H9 (cell line): ENCODE data around the gene CFH. TPM values are rescaled to one million over a fixed set of nuclear protein-coding genes. Genes with fewer than 3 reads are reported as not detected.

Source experiments
- DNase-seq: peaks from one replicate; pipeline ENCODE4 v3.0.0-alpha.2; 2017
- H2AFZ ChIP-seq: one replicate; pipeline ENCODE4 v1.6.1; 2013; ENCODE audit warnings: mild to moderate bottlenecking, low read length, control low read depth, moderate library complexity
- H2AK5ac ChIP-seq: 2 replicates; pipeline ENCODE4 v1.6.1; 2013; ENCODE audit warnings: low read length, control low read depth, mixed read lengths; ENCODE audit not compliant: insufficient read length
- H2BK120ac ChIP-seq: one replicate; pipeline ENCODE4 v1.6.1; 2013; ENCODE audit warnings: low read depth, mild to moderate bottlenecking, low read length, control low read depth, inconsistent platforms; ENCODE audit not compliant: poor library complexity, severe bottlenecking
- H2BK12ac ChIP-seq: 2 replicates; pipeline ENCODE4 v1.6.1; 2013; ENCODE audit warnings: low read length, control low read depth, mixed read lengths, low read depth; ENCODE audit not compliant: insufficient read length
- H2BK15ac ChIP-seq: 2 replicates; pipeline ENCODE4 v1.6.1; 2013; ENCODE audit warnings: low read depth, low read length, control low read depth
- H2BK20ac ChIP-seq: one replicate; pipeline ENCODE4 v1.6.1; 2013; ENCODE audit warnings: low read depth, mild to moderate bottlenecking, low read length, control low read depth, inconsistent platforms; ENCODE audit not compliant: poor library complexity, severe bottlenecking
- H2BK5ac ChIP-seq: 2 replicates; pipeline ENCODE4 v1.6.1; 2013; ENCODE audit warnings: low read length, control low read depth, mixed read lengths; ENCODE audit not compliant: insufficient read length
- H3K14ac ChIP-seq: 2 replicates; pipeline ENCODE4 v1.6.1; 2013; ENCODE audit warnings: low read length, control low read depth; ENCODE audit not compliant: insufficient read depth
- H3K18ac ChIP-seq: 2 replicates; pipeline ENCODE4 v1.6.1; 2013; ENCODE audit warnings: low read depth, mild to moderate bottlenecking, mixed read lengths, low read length, control low read depth; ENCODE audit not compliant: insufficient read length
- H3K23ac ChIP-seq: 2 replicates; pipeline ENCODE4 v1.6.1; 2013; ENCODE audit warnings: low read length, control low read depth, mixed read lengths, low read depth; ENCODE audit not compliant: insufficient read length
- H3K23me2 ChIP-seq: 2 replicates; pipeline ENCODE4 v1.6.1; 2013; ENCODE audit warnings: low read depth, mild to moderate bottlenecking, mixed read lengths, low read length, control low read depth; ENCODE audit not compliant: insufficient read length, poor library complexity, severe bottlenecking
- H3K27ac ChIP-seq: 2 replicates; pipeline ENCODE4 v1.5.1; 2013; ENCODE audit warnings: low read length, control low read depth, mixed read lengths, low read depth; ENCODE audit not compliant: insufficient read length
- H3K27me3 ChIP-seq: 2 replicates; pipeline ENCODE4 v1.6.1; 2013; ENCODE audit warnings: low read length, control low read depth, inconsistent platforms; ENCODE audit not compliant: insufficient read depth
- H3K4ac ChIP-seq: 2 replicates; pipeline ENCODE4 v1.6.1; 2013; ENCODE audit warnings: low read depth, mild to moderate bottlenecking, control low read depth, inconsistent platforms, low read length, moderate library complexity
- H3K4me1 ChIP-seq: 2 replicates; pipeline ENCODE4 v1.6.1; 2013; ENCODE audit warnings: low read length, control low read depth, inconsistent platforms; ENCODE audit not compliant: insufficient read depth
- H3K4me2 ChIP-seq: 2 replicates; pipeline ENCODE4 v1.6.1; 2013; ENCODE audit warnings: low read length, control low read depth, mixed read lengths; ENCODE audit not compliant: insufficient read length, insufficient read depth
- H3K56ac ChIP-seq: 2 replicates; pipeline ENCODE4 v1.6.1; 2013; ENCODE audit warnings: low read depth, mild to moderate bottlenecking, mixed read lengths, low read length, control low read depth; ENCODE audit not compliant: insufficient read length
- H3K79me1 ChIP-seq: 2 replicates; pipeline ENCODE4 v1.6.1; 2013; ENCODE audit warnings: low read depth, mild to moderate bottlenecking, moderate library complexity, low read length, control low read depth, inconsistent platforms; ENCODE audit not compliant: insufficient read depth, poor library complexity, severe bottlenecking
- H3K79me2 ChIP-seq: 2 replicates; pipeline ENCODE4 v1.6.1; 2013; ENCODE audit warnings: low read length, control low read depth, inconsistent platforms; ENCODE audit not compliant: insufficient read depth
- H3K9ac ChIP-seq: 2 replicates; pipeline ENCODE4 v1.6.1; 2013; ENCODE audit warnings: low read length, control low read depth, mixed read lengths; ENCODE audit not compliant: insufficient read length; ENCODE audit errors: extremely low read depth
- H3K9me3 ChIP-seq: one replicate; pipeline ENCODE4 v1.6.1; 2013; ENCODE audit warnings: low read depth, low read length, inconsistent platforms; ENCODE audit not compliant: control insufficient read depth
- H3T11ph ChIP-seq: one replicate; pipeline ENCODE4 v1.6.1; 2013; ENCODE audit warnings: mild to moderate bottlenecking, low read length, control low read depth, inconsistent platforms
- H4K20me1 ChIP-seq: one replicate; pipeline ENCODE4 v1.6.1; 2013; ENCODE audit not compliant: control insufficient read depth, insufficient read length, insufficient read depth
- H4K5ac ChIP-seq: 2 replicates; pipeline ENCODE4 v1.6.1; 2013; ENCODE audit warnings: low read depth, mild to moderate bottlenecking, mixed read lengths, low read length, control low read depth; ENCODE audit not compliant: insufficient read length
- H4K8ac ChIP-seq: replicated peaks from 2 replicates; pipeline ENCODE4 v1.6.1; 2013; ENCODE audit warnings: low read length, control low read depth, mixed read lengths, low read depth; ENCODE audit not compliant: insufficient read length
- H4K91ac ChIP-seq: 2 replicates; pipeline ENCODE4 v1.6.1; 2013; ENCODE audit warnings: low read depth, mild to moderate bottlenecking, moderate library complexity, mixed read lengths, low read length, control low read depth; ENCODE audit not compliant: insufficient read length
- H3K27ac Mint-ChIP-seq, 3 experiments: 2 replicates in 2 of 3; 3 replicates in 1 of 3; pipeline ENCODE4 v1.8.0; 2020 to 2021; ENCODE audit warnings: mixed read lengths in 3 of 3, mild to moderate bottlenecking in 1 of 3, moderate library complexity in 1 of 3
- H3K27me3 Mint-ChIP-seq: 2 replicates; pipeline ENCODE4 v1.8.0; 2021; ENCODE audit warnings: low read depth, mild to moderate bottlenecking, moderate library complexity, mixed read lengths
- H3K36me3 Mint-ChIP-seq, 3 experiments: 2 replicates in 2 of 3; 3 replicates in 1 of 3; pipeline ENCODE4 v1.8.0; 2020 to 2021; ENCODE audit warnings: low read depth in 3 of 3, mixed read lengths in 3 of 3; ENCODE audit not compliant: insufficient read depth in 1 of 3
- H3K4me1 Mint-ChIP-seq, 2 experiments: 2 replicates each; pipeline ENCODE4 v1.8.0; 2020; ENCODE audit warnings: mixed read lengths in 2 of 2
- H3K4me3 Mint-ChIP-seq, 2 experiments: 2 replicates in 1 of 2; 3 replicates in 1 of 2; pipeline ENCODE4 v1.8.0; 2020 to 2021; ENCODE audit warnings: mild to moderate bottlenecking in 2 of 2, mixed read lengths in 2 of 2, moderate library complexity in 1 of 2
- H3K9me3 Mint-ChIP-seq, 2 experiments: 2 replicates in 1 of 2; 3 replicates in 1 of 2; pipeline ENCODE4 v1.8.0; 2020; ENCODE audit warnings: mild to moderate bottlenecking in 2 of 2, mixed read lengths in 2 of 2, moderate library complexity in 1 of 2
- CTCF ChIP-seq: fragments of 200-600 bp; sonication (generic); conservative IDR thresholded peaks from 3 replicates; pipeline ENCODE4 v1.8.0; 2021; ENCODE audit warnings: antibody characterized with exemption, mild to moderate bottlenecking
- WGBS: extraction: QIAGEN DNeasy Blood & Tissue Kit; methylation state at CpG from one replicate; pipeline ENCODE4 v1.1.7; 2013; ENCODE audit warnings: missing lambda C conversion rate, low lambda C conversion rate, mixed read lengths; ENCODE audit not compliant: insufficient read length; ENCODE audit errors: extremely low coverage; 5-methylcytosine and 5-hydroxymethylcytosine counted together
- total RNA-seq: library from RNA; stranded (reverse); gene quantifications from 2 replicates; pipeline ENCODE4 v1.2.1, GENCODE V29; 2021

The CFH gene
- total RNA-seq, 1 experiment from 2014 or later, result not detected

GRCh38 chr1:196773713-196774112 is 121.9 kb downstream of the CFH start:
- Histone ChIP-seq H3K4ac (no peak overlapping the region), H4K5ac (no peak overlapping the region), H3K56ac (no peak overlapping the region), H2BK15ac (no peak overlapping the region), H3K18ac (no peak overlapping the region), H2BK20ac (no peak overlapping the region), H3T11ph (no peak overlapping the region), H3K79me2 (no peaks in the 10 kb centered on the region), H3K9me3 (no peaks in the 10 kb centered on the region), H3K23me2 (no peaks in the 10 kb centered on the region), H3K4me1 (no peaks in the 10 kb centered on the region), H3K9ac (no peak overlapping the region), H2BK12ac (no peak overlapping the region), H3K14ac (no peak overlapping the region), H4K8ac (no peak overlapping the region), H2BK5ac (no peak overlapping the region), H2AK5ac (no peak overlapping the region), H3K27ac (no peak overlapping the region), H2BK120ac (no peak overlapping the region), H4K91ac (no peak overlapping the region), H4K20me1 (no peaks in the 10 kb centered on the region), H3K79me1 (no peaks in the 10 kb centered on the region), H3K27me3 (no peaks in the 10 kb centered on the region), H2AFZ (no peak overlapping the region), H3K23ac (no peak overlapping the region), H3K4me2 (no peak overlapping the region)
- no peak for TF ChIP-seq CTCF
- no peaks in the 10 kb centered on the region for H3K4me1 Mint-ChIP-seq
- H3K27ac Mint-ChIP-seq, result no peak overlapping the region
- H3K4me3 Mint-ChIP-seq, result no peak overlapping the region
- no CpG with 5 or more reads among the region's 1 CpG for WGBS
- H3K36me3 Mint-ChIP-seq, result no peaks in the 10 kb centered on the region
- H3K27me3 Mint-ChIP-seq, result no peaks in the 10 kb centered on the region
- DNase-seq, result no peak
- H3K9me3 Mint-ChIP-seq, result no peaks in the 10 kb centered on the region
